ENCODE measurements around the gene GABRB3.

GABRB3 gene

GRCh38 chr15:26729030-26729429 lies 43.8 kb downstream of the GABRB3 start:
- Histone ChIP-seq H3K27me3 (ENCODE audit: control insufficient read depth, insufficient read depth, low read length) (no peaks in the 10 kb centered on the region), H3K27ac (no peak overlapping the region), H3K9me3 (ENCODE audit: control insufficient read depth, low read length) (no peaks in the 10 kb centered on the region), H3K4me3 (ENCODE audit: low read depth, low read length) (no peak overlapping the region), H3K79me2 (peaks cover 2% of the 10 kb centered on the region), H3K36me3 (ENCODE audit: control insufficient read depth, insufficient read depth, low read length) (no peaks in the 10 kb centered on the region), H2AFZ (no peak overlapping the region), H3K4me1 (no peaks in the 10 kb centered on the region), H3K9ac (no peak overlapping the region), H3K4me2 (ENCODE audit: low read length) (no peak overlapping the region)
- no peak for TF ChIP-seq CTCF (IDR thresholded peaks at IDR 0.05)

- Histone ChIP-seq H3K27me3 (ENCODE audit: control insufficient read depth, insufficient read depth, low read length) (no peaks in the 10 kb centered on the region), H3K79me2 (no peaks in the 10 kb centered on the region), H3K4me3 (ENCODE audit: low read depth, low read length) (no peak overlapping the region), H3K36me3 (ENCODE audit: control insufficient read depth, insufficient read depth, low read length) (no peaks in the 10 kb centered on the region), H3K27ac (no peak overlapping the region), H3K4me2 (ENCODE audit: low read length) (no peak overlapping the region), H3K9me3 (ENCODE audit: control insufficient read depth, low read length) (no peaks in the 10 kb centered on the region), H2AFZ (no peak overlapping the region), H3K4me1 (no peaks in the 10 kb centered on the region), H3K9ac (no peak overlapping the region)
- TF ChIP-seq CTCF (IDR thresholded peaks at IDR 0.05): no peak
Observed at GRCh38 chr15:26724381-26725150, 48.3 kb downstream of the GABRB3 start.

GRCh38 chr15:26722621-26723160 lies 50.2 kb downstream of the GABRB3 start:
- Histone ChIP-seq H3K4me2 (ENCODE audit: low read length) (no peak overlapping the region), H3K4me3 (ENCODE audit: low read depth, low read length) (no peak overlapping the region), H3K27ac (no peak overlapping the region), H2AFZ (no peak overlapping the region), H3K9ac (no peak overlapping the region), H3K27me3 (ENCODE audit: control insufficient read depth, insufficient read depth, low read length) (no peaks in the 10 kb centered on the region), H3K4me1 (no peaks in the 10 kb centered on the region), H3K79me2 (no peaks in the 10 kb centered on the region), H3K36me3 (ENCODE audit: control insufficient read depth, insufficient read depth, low read length) (no peaks in the 10 kb centered on the region), H3K9me3 (ENCODE audit: control insufficient read depth, low read length) (no peaks in the 10 kb centered on the region)
- TF ChIP-seq CTCF (IDR thresholded peaks at IDR 0.05): no peak

GRCh38 chr15:26721232-26721967 lies 51.5 kb downstream of the GABRB3 start:
- Histone ChIP-seq H3K4me1 (no peaks in the 10 kb centered on the region), H3K4me3 (ENCODE audit: low read depth, low read length) (no peak overlapping the region), H3K36me3 (ENCODE audit: control insufficient read depth, insufficient read depth, low read length) (no peaks in the 10 kb centered on the region), H3K9me3 (ENCODE audit: control insufficient read depth, low read length) (no peaks in the 10 kb centered on the region), H3K4me2 (ENCODE audit: low read length) (no peak overlapping the region), H3K27me3 (ENCODE audit: control insufficient read depth, insufficient read depth, low read length) (no peaks in the 10 kb centered on the region), H2AFZ (no peak overlapping the region), H3K9ac (no peak overlapping the region), H3K79me2 (no peaks in the 10 kb centered on the region), H3K27ac (no peak overlapping the region)
- TF ChIP-seq CTCF (IDR thresholded peaks at IDR 0.05): no peak
